OCI-LY3 (cell line): ENCODE measurements around the gene POLD4.

ENCODE experiments used
- H2AFZ ChIP-seq: fragments of 200-600, 300-600 bp; shearing (Covaris generic); 2 replicates; pipeline ENCODE4 v1.6.0; 2014; ENCODE audit warnings: antibody characterized with exemption, low read depth, low read length
- H3K27ac ChIP-seq: fragments of 200-600, 300-600 bp; sonication (generic); 2 replicates; pipeline ENCODE4 v1.5.1; 2014; ENCODE audit warnings: mild to moderate bottlenecking, low read length, moderate library complexity, mixed read lengths
- H3K27me3 ChIP-seq: fragments of 200-600, 300-600 bp; sonication (generic); 2 replicates; pipeline ENCODE4 v1.6.1; 2014; ENCODE audit warnings: low read depth, low read length, mixed read lengths
- H3K36me3 ChIP-seq: fragments of 200-600, 300-600 bp; sonication (generic); replicated peaks from 2 replicates; pipeline ENCODE3; 2014; ENCODE audit warnings: low read depth, low read length, mixed read lengths
- H3K4me1 ChIP-seq: fragments of 300-600, 200-600 bp; sonication (generic); 2 replicates; pipeline ENCODE4 v1.6.1; 2014; ENCODE audit warnings: low read length, mixed read lengths
- H3K4me2 ChIP-seq: fragments of 200-600, 300-600 bp; sonication (generic); 2 replicates; pipeline ENCODE4 v1.6.1; 2014; ENCODE audit warnings: low read length, mixed read lengths
- H3K4me3 ChIP-seq: fragments of 300-600, 200-600 bp; sonication (generic); 2 replicates; pipeline ENCODE4 v1.5.1; 2014; ENCODE audit warnings: antibody characterized with exemption, mild to moderate bottlenecking, low read length, moderate library complexity
- H3K79me2 ChIP-seq: fragments of 300-600, 200-600 bp; shearing (Covaris generic); 2 replicates; pipeline ENCODE4 v1.6.1; 2014; ENCODE audit warnings: mild to moderate bottlenecking, low read length, mixed read lengths
- H3K9ac ChIP-seq: fragments of 300-600, 200-600 bp; shearing (Covaris generic); 2 replicates; pipeline ENCODE4 v1.6.0; 2014; ENCODE audit warnings: mild to moderate bottlenecking, low read length, moderate library complexity
- H3K9me3 ChIP-seq: fragments of 200-600, 300-600 bp; shearing (Covaris generic); 2 replicates; pipeline ENCODE4 v1.6.1; 2014; ENCODE audit warnings: low read length, mixed read lengths; ENCODE audit not compliant: insufficient read depth
- H4K20me1 ChIP-seq: fragments of 200-600, 300-600 bp; sonication (generic); 2 replicates; pipeline ENCODE4 v1.6.1; 2016; ENCODE audit warnings: low read length, mixed read lengths; ENCODE audit not compliant: insufficient read depth
- CTCF ChIP-seq: fragments of 200-600, 300-600 bp; sonication (generic); IDR thresholded peaks from 2 replicates; pipeline ENCODE4 v1.5.1; 2014; ENCODE audit warnings: antibody characterized with exemption, low read length, low read depth
- EZH2phosphoT487 ChIP-seq: fragments of 200-600 bp; shearing (Covaris generic); IDR thresholded peaks from 2 replicates; pipeline ENCODE4 v1.6.1; 2018; ENCODE audit warnings: antibody characterized with exemption, mixed run types, low read depth

POLD4 gene

GRCh38 chr11:67387069-67387468 lies 33.7 kb upstream of the POLD4 start:
- TF ChIP-seq CTCF (no peak), EZH2phosphoT487 (no peak)
- Histone ChIP-seq H2AFZ (0 out of 2 replicates have a peak overlapping the region, but pooled peaks have one; percentile 50), H3K9ac (no peak overlapping the region; the same call in 1 of the 2 replicates), H3K4me2 (peak overlapping the region; percentile 46), H3K9me3 (no peaks in the 10 kb centered on the region), H3K27me3 (peaks cover 18% of the 10 kb centered on the region), H3K79me2 (peaks cover 10% of the 10 kb centered on the region), H3K27ac (no peak overlapping the region), H3K4me3 (peak overlapping the region; percentile 27; the same call in 1 of the 2 replicates), H3K36me3 (no peaks in the 10 kb centered on the region), H4K20me1 (no peaks in the 10 kb centered on the region), H3K4me1 (peaks cover 18% of the 10 kb centered on the region)

- Histone ChIP-seq H2AFZ (no peak overlapping the region), H4K20me1 (no peaks in the 10 kb centered on the region), H3K9ac (no peak overlapping the region), H3K27ac (no peak overlapping the region), H3K27me3 (peaks cover 18% of the 10 kb centered on the region), H3K4me2 (no peak overlapping the region), H3K9me3 (no peaks in the 10 kb centered on the region), H3K36me3 (no peaks in the 10 kb centered on the region), H3K79me2 (no peaks in the 10 kb centered on the region), H3K4me3 (no peak overlapping the region), H3K4me1 (peaks cover 30% of the 10 kb centered on the region)
- TF ChIP-seq EZH2phosphoT487 = no peak
- no peak for TF ChIP-seq CTCF
Measured at GRCh38 chr11:67384851-67385366, 31.6 kb upstream of the POLD4 start.

GRCh38 chr11:67382276-67383136 lies 29.2 kb upstream of the POLD4 start:
- TF ChIP-seq CTCF (peak; percentile 99), EZH2phosphoT487 (no peak)
- H4K20me1 ChIP-seq = no peaks in the 10 kb centered on the region
- no peaks in the 10 kb centered on the region for H3K9me3 ChIP-seq
- H3K27me3 ChIP-seq = peaks cover 18% of the 10 kb centered on the region
- H2AFZ ChIP-seq = peak overlapping the region; percentile 10; the same call in 1 of the 2 replicates
- no peak overlapping the region for H3K4me3 ChIP-seq
- H3K79me2 ChIP-seq = no peaks in the 10 kb centered on the region
- H3K9ac ChIP-seq = peak overlapping the region; percentile 12; the same call in 1 of the 2 replicates
- peak overlapping the region; percentile 35 for H3K4me2 ChIP-seq
- no peak overlapping the region for H3K27ac ChIP-seq
- H3K4me1 ChIP-seq = peaks cover 30% of the 10 kb centered on the region
- no peaks in the 10 kb centered on the region for H3K36me3 ChIP-seq

- TF ChIP-seq EZH2phosphoT487 (no peak), CTCF (peak; percentile 21; the same call in 1 of the 2 replicates)
- peak overlapping the region; percentile 76 for H3K27ac ChIP-seq
- peaks cover 25% of the 10 kb centered on the region for H3K27me3 ChIP-seq
- peak overlapping the region; percentile 61 for H3K4me3 ChIP-seq
- no peaks in the 10 kb centered on the region for H3K36me3 ChIP-seq
- H3K79me2 ChIP-seq = no peaks in the 10 kb centered on the region
- H4K20me1 ChIP-seq = no peaks in the 10 kb centered on the region
- H3K4me2 ChIP-seq = peak overlapping the region; percentile 67
- H3K9ac ChIP-seq = peak overlapping the region; percentile 69
- H3K9me3 ChIP-seq = no peaks in the 10 kb centered on the region
- H3K4me1 ChIP-seq = peaks cover 21% of the 10 kb centered on the region
- peak overlapping the region; percentile 61 for H2AFZ ChIP-seq
Measured at GRCh38 chr11:67381244-67381972, 28.1 kb upstream of the POLD4 start.
